Stimulated activated naive CD8-positive, alpha-beta T cell treated with anti-CD3 and anti-CD28 coated beads, Interleukin-15, Interleukin-2, amounts not matched to agents 100 ng/mL and 50 ng/mL, for 24 hours (primary cell): ENCODE measurements around the gene KATNAL1.
A peak's percentile ranks its signal among the peaks of the same experiment; 100 is the strongest.

Experiments used
- H3K27ac Mint-ChIP-seq: one replicate; pipeline ENCODE4 v1.8.0; 2021; ENCODE audit warnings: mild to moderate bottlenecking, mixed read lengths
- H3K27me3 Mint-ChIP-seq: one replicate; pipeline ENCODE4 v1.8.0; 2021; ENCODE audit warnings: mixed read lengths
- H3K36me3 Mint-ChIP-seq: one replicate; pipeline ENCODE4 v1.8.0; 2021; ENCODE audit warnings: low read depth, mixed read lengths
- H3K4me1 Mint-ChIP-seq: one replicate; pipeline ENCODE4 v1.8.0; 2021; ENCODE audit warnings: low read depth, mixed read lengths
- H3K4me3 Mint-ChIP-seq: one replicate; pipeline ENCODE4 v1.8.0; 2021; ENCODE audit warnings: mild to moderate bottlenecking, mixed read lengths
- H3K9me3 Mint-ChIP-seq: one replicate; pipeline ENCODE4 v1.8.0; 2021; ENCODE audit warnings: mixed read lengths

KATNAL1 gene

GRCh38 chr13:30158774-30159445 is 148.4 kb downstream of the KATNAL1 start:
- Mint-ChIP-seq H3K27ac (peak overlapping the region; percentile 4), H3K27me3 (no peaks in the 10 kb centered on the region), H3K4me1 (peaks cover 41% of the 10 kb centered on the region), H3K9me3 (peaks cover 4% of the 10 kb centered on the region), H3K36me3 (no peaks in the 10 kb centered on the region), H3K4me3 (peak overlapping the region; percentile 46)

- H3K27me3 Mint-ChIP-seq: no peaks in the 10 kb centered on the region
- peaks cover 1% of the 10 kb centered on the region for H3K9me3 Mint-ChIP-seq
Measured at GRCh38 chr13:30157616-30157993, 149.7 kb downstream of the KATNAL1 start.

GRCh38 chr13:30156826-30157615 is 150.3 kb downstream of the KATNAL1 start:
- Mint-ChIP-seq H3K27ac (no peak overlapping the region), H3K4me3 (no peak overlapping the region), H3K36me3 (no peaks in the 10 kb centered on the region), H3K4me1 (peaks cover 52% of the 10 kb centered on the region), H3K27me3 (no peaks in the 10 kb centered on the region), H3K9me3 (no peaks in the 10 kb centered on the region)

More at GRCh38 chr13:30157616-30157993, 149.7 kb downstream of the KATNAL1 start:
- Mint-ChIP-seq H3K4me1 (peaks cover 47% of the 10 kb centered on the region), H3K36me3 (no peaks in the 10 kb centered on the region), H3K4me3 (no peak overlapping the region), H3K27ac (no peak overlapping the region)

- peaks cover 57% of the 10 kb centered on the region for H3K4me1 Mint-ChIP-seq
- H3K4me3 Mint-ChIP-seq: no peak overlapping the region
- H3K9me3 Mint-ChIP-seq: no peaks in the 10 kb centered on the region
- H3K27ac Mint-ChIP-seq: no peak overlapping the region
- H3K27me3 Mint-ChIP-seq: no peaks in the 10 kb centered on the region
- H3K36me3 Mint-ChIP-seq: no peaks in the 10 kb centered on the region
Measured at GRCh38 chr13:30156270-30156669, 151.1 kb downstream of the KATNAL1 start.

- H3K4me1 Mint-ChIP-seq: peaks cover 66% of the 10 kb centered on the region
- H3K27ac Mint-ChIP-seq: no peak overlapping the region
- no peak overlapping the region for H3K4me3 Mint-ChIP-seq
- no peaks in the 10 kb centered on the region for H3K27me3 Mint-ChIP-seq
- H3K36me3 Mint-ChIP-seq: no peaks in the 10 kb centered on the region
- H3K9me3 Mint-ChIP-seq: no peaks in the 10 kb centered on the region
Measured at GRCh38 chr13:30154931-30155330, 152.4 kb downstream of the KATNAL1 start.

GRCh38 chr13:30154531-30154930 is 152.8 kb downstream of the KATNAL1 start:
- H3K27me3 Mint-ChIP-seq: no peaks in the 10 kb centered on the region
- peaks cover 65% of the 10 kb centered on the region for H3K4me1 Mint-ChIP-seq
- H3K4me3 Mint-ChIP-seq: no peak overlapping the region
- no peaks in the 10 kb centered on the region for H3K9me3 Mint-ChIP-seq
- H3K36me3 Mint-ChIP-seq: no peaks in the 10 kb centered on the region
- H3K27ac Mint-ChIP-seq: no peak overlapping the region

GRCh38 chr13:30153545-30154426 is 153.6 kb downstream of the KATNAL1 start:
- Mint-ChIP-seq H3K4me3 (no peak overlapping the region), H3K9me3 (no peaks in the 10 kb centered on the region), H3K36me3 (no peaks in the 10 kb centered on the region), H3K27me3 (no peaks in the 10 kb centered on the region), H3K4me1 (peaks cover 64% of the 10 kb centered on the region), H3K27ac (no peak overlapping the region)
